NCI-H345 treated with DMSO at 0.1 percent for 48 hours (cell line): ENCODE results near the gene CGB3.
"Not testable (repeated sequence)": the region's sequence is repeated elsewhere in the genome, so short reads cannot be mapped to it uniquely, and the experiment has no call there.

Experiments used
- DNase-seq: peaks from one replicate; lab custom pipeline; 2025; ENCODE audit not compliant: unreplicated experiment; lab: John Stamatoyannopoulos, UW

Gene CGB3

DNA sequence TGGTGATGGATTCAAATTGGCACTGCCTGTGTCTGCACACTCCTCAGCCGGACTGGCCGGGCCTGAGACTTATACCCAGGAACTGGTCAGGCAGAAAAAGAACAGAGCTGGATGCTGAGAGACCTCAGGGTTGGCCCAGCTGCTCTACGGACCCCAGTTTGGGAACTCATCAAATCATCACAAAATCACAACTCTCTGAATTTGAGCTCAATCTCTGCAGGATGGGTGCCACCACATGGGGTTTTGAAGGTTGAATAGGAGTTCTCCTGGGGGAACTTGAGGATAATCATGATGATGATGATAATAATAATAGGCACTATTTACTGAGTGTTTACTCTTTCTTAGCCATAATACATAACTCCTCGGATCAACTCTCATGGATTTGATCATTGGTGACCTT is 18.5 kb upstream of the CGB3 start:
- DNase-seq, result not testable (repeated sequence)

GRCh38 chr19:49042177-49042576 is 18.0 kb upstream of the CGB3 start:
- DNase-seq, result no peak

DNA sequence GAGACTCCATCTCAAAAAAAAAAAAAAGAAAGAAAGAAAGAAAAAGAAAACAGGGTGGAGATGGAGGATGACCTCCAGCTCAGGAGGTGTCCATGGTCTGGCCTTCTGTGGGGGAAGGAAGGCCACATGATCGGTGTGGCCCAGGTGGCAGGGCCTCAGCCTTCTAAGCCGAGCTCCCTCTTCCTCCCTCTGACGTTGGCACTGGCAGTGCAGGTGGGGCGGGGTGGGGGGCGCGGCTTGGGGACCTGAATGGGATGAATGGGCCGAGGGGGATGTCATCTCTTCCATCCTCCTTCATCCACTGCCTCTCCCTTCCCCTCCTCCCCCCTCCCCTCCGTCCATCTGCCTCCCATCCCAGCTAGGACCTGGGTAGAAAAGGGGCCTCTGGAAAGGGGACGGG is 15.6 kb upstream of the CGB3 start:
- not testable (repeated sequence) for DNase-seq

DNA sequence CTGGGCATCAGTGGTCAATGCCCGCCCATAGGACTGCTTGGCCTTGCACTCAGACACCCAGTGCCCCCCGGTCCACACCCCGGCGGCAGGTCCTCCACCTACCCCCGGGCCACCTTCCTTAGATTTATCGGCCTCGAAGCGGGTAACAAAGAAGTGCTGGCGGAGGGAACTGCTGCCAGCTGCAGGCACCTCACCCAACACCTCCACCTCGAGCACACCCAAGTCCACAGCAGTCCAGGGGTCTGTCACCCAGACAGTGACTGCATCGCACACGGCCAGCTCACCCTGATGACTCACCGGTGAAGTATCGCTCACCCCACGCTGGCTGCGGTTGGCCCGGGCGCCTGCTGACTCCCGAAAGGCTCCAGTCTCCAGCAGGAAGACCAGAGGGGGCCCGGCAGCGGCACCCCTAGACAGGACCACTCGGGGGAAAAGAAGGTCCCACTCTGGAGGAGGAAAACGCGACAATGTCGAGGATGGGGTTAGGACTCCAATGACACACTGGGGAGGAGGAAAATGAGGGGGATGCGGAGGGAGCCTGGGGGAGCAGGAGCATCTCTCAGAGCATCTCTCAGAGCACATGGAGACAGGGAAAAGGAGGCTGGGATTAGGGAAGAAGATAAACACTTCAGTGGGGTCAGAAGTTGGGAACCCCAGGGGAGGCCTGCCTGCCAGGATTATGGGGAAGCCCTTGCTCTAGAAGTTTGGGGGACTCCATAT is 14.6 kb upstream of the CGB3 start:
- not testable (repeated sequence) for DNase-seq

- DNase-seq, result not testable (repeated sequence)
These were observed 14.0 kb upstream of the CGB3 start for GRCh38 chr19:49038111-49038510.

DNA sequence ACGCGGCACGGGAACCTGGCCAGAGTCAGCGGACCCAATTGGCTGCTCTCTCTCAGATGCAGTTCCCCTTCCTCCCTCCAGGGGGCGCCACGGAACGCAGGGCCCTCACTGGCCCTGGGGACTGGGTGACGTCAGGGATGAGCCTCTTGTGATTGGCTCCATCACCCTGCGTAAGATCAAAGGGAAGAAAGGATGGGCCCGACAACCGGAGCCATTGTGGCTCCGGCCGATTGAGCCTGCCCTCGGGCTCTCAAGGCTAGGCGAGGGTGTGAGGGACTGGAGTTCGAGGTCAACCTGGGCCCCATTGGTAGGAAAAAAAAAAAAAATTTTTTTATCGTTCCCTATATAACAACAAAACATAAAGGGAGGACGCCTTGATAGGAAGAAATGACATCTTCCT is 12.7 kb upstream of the CGB3 start, which contains the start of gene CGB1:
Gene CGB1 (minus strand): TSS at position 81 of the 400 bp plus-strand sequence. CDS start 184 bp downstream, outside the sequence.
- not testable (repeated sequence) for DNase-seq

DNA sequence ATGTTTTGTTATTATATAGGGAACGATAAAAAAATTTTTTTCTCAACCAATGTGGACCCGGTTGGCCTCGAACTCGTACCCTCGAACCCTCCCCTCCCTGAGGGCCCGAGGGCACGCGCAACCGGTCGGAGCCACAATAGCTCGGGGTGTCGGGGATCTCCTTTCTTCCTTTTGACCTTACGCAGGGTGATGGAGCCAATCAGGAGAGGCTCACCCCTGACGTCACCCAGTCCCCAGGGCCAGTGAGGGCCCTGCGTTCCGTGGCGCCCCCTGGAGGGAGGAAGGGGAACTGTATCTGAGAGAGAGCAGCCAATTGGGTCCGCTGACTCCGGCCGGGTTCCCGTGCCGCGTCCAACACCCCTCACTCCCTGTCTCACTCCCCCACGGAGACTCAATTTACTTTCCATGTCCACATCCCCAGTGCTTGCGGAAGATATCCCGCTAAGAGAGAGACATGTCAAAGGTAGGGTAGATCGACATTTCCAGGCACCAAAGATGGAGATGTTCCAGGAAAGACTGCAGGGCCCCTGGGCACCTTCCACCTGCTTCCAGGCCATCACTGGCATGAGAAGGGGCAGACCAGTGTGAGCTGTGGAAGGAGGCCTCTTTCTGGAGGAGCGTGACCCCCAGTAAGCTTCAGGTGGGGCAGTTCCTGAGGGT is 7.6 kb upstream of the CGB3 start, which contains the start of gene CGB2:
Gene CGB2 (plus strand): TSS at position 249 of the 660 bp plus-strand sequence. CDS start 206 bp downstream, at position 455.
- DNase-seq, result not testable (repeated sequence)

DNA sequence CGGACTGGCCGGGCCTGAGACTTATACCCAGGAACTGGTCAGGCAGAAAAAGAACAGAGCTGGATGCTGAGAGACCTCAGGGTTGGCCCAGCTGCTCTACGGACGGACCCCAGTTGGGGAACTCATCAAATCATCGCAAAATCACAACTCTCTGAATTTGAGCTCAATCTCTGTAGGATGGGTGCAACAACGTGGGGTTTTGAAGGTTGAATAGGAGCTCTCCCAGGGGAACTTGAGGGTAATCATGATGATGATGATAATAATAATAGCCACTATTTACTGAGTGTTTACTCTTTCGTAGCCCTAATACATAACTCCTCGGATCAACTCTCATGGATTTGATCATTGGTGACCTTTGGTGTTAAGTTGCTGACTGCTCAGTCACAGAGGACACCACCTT is 6.2 kb upstream of the CGB3 start:
- not testable (repeated sequence) for DNase-seq

GRCh38 chr19:49029749-49030148 is 5.6 kb upstream of the CGB3 start:
- DNase-seq, result not testable (repeated sequence)

DNA sequence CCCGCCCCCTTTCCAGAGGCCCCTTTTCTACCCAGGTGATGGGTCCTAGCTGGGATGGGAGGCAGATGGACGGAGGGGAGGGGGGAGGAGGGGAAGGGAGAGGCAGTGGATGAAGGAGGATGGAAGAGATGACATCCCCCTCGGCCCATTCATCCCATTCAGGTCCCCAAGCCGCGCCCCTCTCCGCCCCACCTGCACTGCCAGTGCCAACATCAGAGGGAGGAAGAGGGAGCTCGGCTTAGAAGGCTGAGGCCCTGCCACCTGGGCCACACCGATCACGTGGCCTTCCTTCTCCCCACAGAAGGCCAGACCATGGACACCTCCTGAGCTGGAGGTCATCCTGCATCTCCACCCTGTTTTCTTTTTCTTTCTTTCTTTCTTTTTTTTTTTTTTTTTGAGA is 4.6 kb upstream of the CGB3 start:
- DNase-seq, result not testable (repeated sequence)

GRCh38 chr19:49025599-49025998 is 1.5 kb upstream of the CGB3 start:
- DNase-seq, result not testable (repeated sequence)

DNA sequence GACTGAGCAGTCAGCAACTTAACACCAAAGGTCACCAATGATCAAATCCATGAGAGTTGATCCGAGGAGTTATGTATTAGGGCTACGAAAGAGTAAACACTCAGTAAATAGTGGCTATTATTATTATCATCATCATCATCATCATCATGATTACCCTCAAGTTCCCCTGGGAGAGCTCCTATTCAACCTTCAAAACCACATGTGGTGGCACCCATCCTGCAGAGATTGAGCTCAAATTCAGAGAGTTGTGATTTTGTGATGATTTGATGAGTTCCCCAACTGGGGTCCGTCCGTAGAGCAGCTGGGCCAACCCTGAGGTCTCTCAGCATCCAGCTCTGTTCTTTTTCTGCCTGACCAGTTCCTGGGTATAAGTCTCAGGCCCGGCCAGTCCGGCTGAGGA is 955 bp upstream of the CGB3 start:
- not testable (repeated sequence) for DNase-seq

DNA sequence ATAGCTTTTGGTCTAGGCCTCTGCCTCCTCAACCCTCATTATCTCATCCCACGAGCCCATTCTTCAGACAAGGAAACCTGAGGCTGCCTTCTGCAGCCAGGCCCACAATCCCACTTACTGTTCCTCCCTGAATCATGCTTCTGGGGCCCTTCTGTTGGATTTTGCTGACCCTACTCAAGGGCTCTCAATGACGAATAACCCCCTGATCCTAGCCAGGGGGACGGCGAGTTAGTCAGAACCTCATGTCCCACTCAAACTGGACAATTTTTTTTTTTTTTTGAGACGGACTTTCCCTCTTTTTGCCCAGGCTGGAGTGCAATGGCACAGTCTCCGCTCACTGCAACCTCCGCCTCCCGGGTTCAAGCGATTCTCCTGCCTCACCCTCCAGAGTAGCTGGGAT is 2.0 kb downstream of the CGB3 start:
- DNase-seq, result no peak

DNA sequence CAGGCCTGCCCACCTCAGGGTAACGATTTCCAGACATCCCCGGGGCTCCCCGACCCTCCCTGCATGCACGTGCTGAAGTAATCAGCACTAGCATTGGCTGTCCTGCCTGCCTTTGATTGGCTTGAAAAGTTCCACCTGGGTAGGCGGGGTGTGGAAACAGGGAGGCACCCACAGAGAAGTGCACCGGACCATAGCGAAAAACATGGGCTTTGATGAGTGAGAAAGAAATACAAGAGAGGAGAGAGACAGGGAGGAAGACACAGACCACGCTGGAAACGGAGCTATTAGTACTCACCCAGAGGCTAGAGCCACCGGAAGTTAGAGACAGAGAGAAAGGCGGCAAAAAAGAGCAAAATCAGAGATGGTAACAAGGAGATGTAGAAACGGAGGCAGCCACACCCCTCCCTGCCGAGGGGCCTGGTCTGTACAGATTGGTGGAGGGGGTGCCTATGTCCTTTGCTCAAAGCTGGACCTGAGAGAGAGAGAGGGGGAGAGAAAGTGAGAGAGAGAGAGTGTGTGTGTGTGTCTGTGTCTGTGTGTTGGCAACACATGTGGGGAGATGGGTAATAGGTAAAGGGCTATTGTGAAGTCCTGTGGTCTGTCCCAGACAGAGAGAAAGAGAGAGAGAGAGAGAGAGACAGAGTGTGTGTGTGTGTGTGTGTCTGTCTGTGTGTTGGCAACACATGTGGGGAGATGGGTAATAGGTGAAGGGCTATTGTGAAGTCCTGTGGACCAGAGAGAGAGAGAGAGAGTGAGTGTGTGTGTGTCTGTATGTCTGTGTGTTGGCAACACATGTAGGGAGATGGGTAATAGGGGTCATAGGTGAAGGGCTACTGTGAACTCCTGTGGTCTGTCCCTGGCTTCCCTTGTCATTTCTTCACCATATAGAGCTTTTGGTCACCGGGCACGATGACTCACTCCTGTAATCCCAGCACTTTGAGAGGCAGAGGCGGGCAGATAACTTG is 2.9 kb downstream of the CGB3 start:
- no peak for DNase-seq

- DNase-seq, result no peak
These were observed 3.8 kb downstream of the CGB3 start for GRCh38 chr19:49020342-49020741.

DNA sequence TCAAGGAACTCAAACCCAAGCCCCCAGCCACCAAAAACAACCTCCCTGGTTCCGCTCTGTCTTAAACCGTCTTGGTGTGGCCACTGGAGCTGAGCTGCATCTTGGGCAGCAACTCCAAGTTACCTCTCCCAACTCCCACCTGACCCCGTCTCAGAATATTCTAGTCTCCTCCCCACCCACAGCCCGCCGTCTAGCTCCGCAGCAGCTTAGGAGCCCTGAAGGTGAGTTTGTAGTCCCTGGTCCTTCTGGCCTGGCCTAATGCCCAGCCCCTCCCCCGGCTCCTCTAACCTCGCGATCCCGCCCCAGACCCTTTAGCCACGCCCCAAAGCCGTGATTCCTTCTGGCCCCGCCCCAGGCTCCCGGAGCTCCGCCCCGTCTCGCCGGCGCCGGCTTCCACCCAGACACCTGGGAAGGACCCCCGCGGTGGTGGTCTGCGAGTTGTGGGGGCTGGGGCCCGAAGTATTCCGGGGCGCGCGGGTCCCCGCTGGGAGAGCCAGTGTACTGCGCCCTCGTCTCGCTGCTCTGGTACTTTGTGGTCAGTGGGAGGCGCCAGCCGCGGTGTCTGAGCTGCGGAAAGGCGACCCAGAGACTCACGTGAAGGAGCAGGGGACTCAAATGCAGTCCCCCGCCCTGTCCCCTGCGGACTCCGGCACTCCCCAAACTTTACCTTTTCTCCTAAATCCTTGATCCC is 4.7 kb downstream of the CGB3 start:
- no peak for DNase-seq

GRCh38 chr19:49018388-49019241 is 5.5 kb downstream of the CGB3 start:
- DNase-seq, result not testable (repeated sequence)

- DNase-seq, result no peak
These were observed 6.3 kb downstream of the CGB3 start for GRCh38 chr19:49017666-49018351.

GRCh38 chr19:49017041-49017665 is 7.0 kb downstream of the CGB3 start, which contains the start of gene LHB:
LHB (minus strand) TSS chr19:49017091; CDS start chr19:49017081, 10 bp downstream.
- DNase-seq, result no peak
